Endothelial cell of umbilical vein (primary cell): Measurements from ENCODE around the gene ADARB2. TPM values are rescaled to one million over a fixed set of nuclear protein-coding genes. Genes with fewer than 3 reads are reported as not detected.

Experiments
- BruUV-seq: library from RNA; stranded (reverse); fragments of 400-500 nt; replicated peaks from 2 replicates; lab custom pipeline; 2021; lab: Mats Ljungman, UMichigan
- CTCF ChIA-PET: fragments of 300-600, 350-600 bp; sonication (Branson Sonifier 250); formaldehyde crosslinking; loops from one replicate; lab custom pipeline; 2021; ENCODE audit warnings: antibody characterized with exemption, inconsistent platforms; lab: Charles Lee
- POLR2A ChIA-PET: fragments of 300-600, 350-600 bp; sonication (Branson Sonifier 250); formaldehyde crosslinking; loops from one replicate; lab custom pipeline; 2021; ENCODE audit warnings: antibody characterized with exemption, inconsistent platforms; lab: Charles Lee
- DNase-seq: peaks from one replicate; pipeline ENCODE4 v3.0.0-alpha.2; 2011; ENCODE audit warnings: low read depth, low spot score
- FAIRE-seq: peaks from 2 replicates; lab custom pipeline; 2011; peaks lifted over from hg19 to GRCh38; lab: Jason Lieb, UNC
- H2AFZ ChIP-seq: 2 replicates; pipeline ENCODE4 v1.6.0; 2012; ENCODE audit warnings: low read depth, low read length, control low read depth, inconsistent platforms
- H3K27ac ChIP-seq: 2 replicates; pipeline ENCODE4 v1.5.1; 2011; ENCODE audit warnings: low read depth, mild to moderate bottlenecking, control low read depth, low read length, moderate library complexity; ENCODE audit not compliant: insufficient read depth
- H3K27me3 ChIP-seq, 2 experiments: 2 replicates each; pipeline versions ENCODE4 v1.6.0 to v1.6.1; 2011; ENCODE audit warnings: low read length in 2 of 2, mixed read lengths in 1 of 2; ENCODE audit not compliant: control insufficient read depth in 2 of 2, insufficient read depth in 2 of 2
- H3K36me3 ChIP-seq, 2 experiments: 2 replicates in 1 of 2; 3 replicates in 1 of 2; pipeline ENCODE4 v1.5.1; 2011; ENCODE audit warnings: low read length in 2 of 2, mild to moderate bottlenecking in 1 of 2, moderate library complexity in 1 of 2; ENCODE audit not compliant: control insufficient read depth in 2 of 2, insufficient read depth in 2 of 2; ENCODE audit errors: extremely low read depth in 1 of 2
- H3K4me1 ChIP-seq: 3 replicates; pipeline ENCODE4 v1.5.1; 2011; ENCODE audit warnings: mild to moderate bottlenecking, low read length; ENCODE audit not compliant: control insufficient read depth, insufficient read depth; ENCODE audit errors: extremely low read depth
- H3K4me2 ChIP-seq: 2 replicates; pipeline ENCODE4 v1.6.1; 2011; ENCODE audit warnings: low read length, control low read depth, mixed read lengths; ENCODE audit not compliant: insufficient read depth
- H3K4me3 ChIP-seq, 3 experiments: fragments of 200-600 bp in 1 of 3; sonication (generic), shearing (Covaris generic) in 1 of 3; replicated peaks in 1 of 3; 2 replicates each; pipeline ENCODE4 v1.5.1; 2011 to 2016; ENCODE audit warnings: control low read depth in 3 of 3, low read length in 3 of 3, mild to moderate bottlenecking in 2 of 3, inconsistent platforms in 1 of 3, low read depth in 1 of 3, moderate library complexity in 1 of 3; ENCODE audit not compliant: insufficient read depth in 1 of 3
- H3K79me2 ChIP-seq: 2 replicates; pipeline ENCODE4 v1.6.0; 2012; ENCODE audit warnings: low read length, inconsistent platforms; ENCODE audit not compliant: control insufficient read depth, insufficient read depth
- H3K9ac ChIP-seq: replicated peaks from 2 replicates; pipeline ENCODE3; 2011; ENCODE audit warnings: low read length, control low read depth; ENCODE audit not compliant: insufficient read depth; ENCODE audit errors: extremely low read depth
- H3K9me1 ChIP-seq: replicated peaks from 3 replicates; pipeline ENCODE4 v1.6.0; 2011; ENCODE audit warnings: mild to moderate bottlenecking, low read length; ENCODE audit not compliant: control insufficient read depth, insufficient read depth; ENCODE audit errors: extremely low read depth
- H3K9me3 ChIP-seq: replicated peaks from 2 replicates; pipeline ENCODE4 v1.5.1; 2012; ENCODE audit warnings: low read length, inconsistent platforms; ENCODE audit not compliant: control insufficient read depth, insufficient read depth
- H4K20me1 ChIP-seq: replicated peaks from 2 replicates; pipeline ENCODE3; 2011; ENCODE audit warnings: mild to moderate bottlenecking, low read length; ENCODE audit not compliant: control insufficient read depth, insufficient read depth; ENCODE audit errors: extremely low read depth
- EZH2 ChIP-seq: IDR thresholded peaks from 2 replicates; pipeline ENCODE4 v1.6.1; 2012; ENCODE audit warnings: borderline replicate concordance, low read depth, mild to moderate bottlenecking, moderate library complexity, low read length, inconsistent platforms; ENCODE audit not compliant: severe bottlenecking
- FOS ChIP-seq: IDR thresholded peaks from 2 replicates; pipeline ENCODE4 v1.6.1; 2011; ENCODE audit warnings: mild to moderate bottlenecking, low read length, moderate library complexity, borderline replicate concordance; ENCODE audit not compliant: insufficient read depth
- GATA2 ChIP-seq: IDR thresholded peaks from 2 replicates; pipeline ENCODE4 v1.7.0; 2011; ENCODE audit warnings: low read depth, mild to moderate bottlenecking, moderate library complexity, mixed read lengths, low read length; ENCODE audit not compliant: insufficient read length, insufficient read depth
- JUN ChIP-seq: IDR thresholded peaks from 2 replicates; pipeline ENCODE4 v1.6.1; 2011; ENCODE audit warnings: borderline replicate concordance, low read depth; ENCODE audit not compliant: insufficient read length, insufficient read depth
- MAX ChIP-seq: IDR thresholded peaks from 2 replicates; pipeline ENCODE4 v1.6.1; 2011; ENCODE audit not compliant: insufficient read depth, insufficient read length
- MYC ChIP-seq: IDR thresholded peaks from one replicate; pipeline ENCODE4 v1.6.1; 2011; ENCODE audit warnings: mild to moderate bottlenecking, low read depth, low read length
- POLR2A ChIP-seq: IDR thresholded peaks from 2 replicates; pipeline ENCODE4 v1.6.1; 2012; ENCODE audit warnings: low read depth, mild to moderate bottlenecking, control low read depth, low read length
- POLR2AphosphoS5 ChIP-seq: IDR thresholded peaks from 2 replicates; pipeline ENCODE4 v1.6.1; 2012; ENCODE audit warnings: low read depth, mild to moderate bottlenecking, control low read depth, low read length, moderate library complexity; ENCODE audit not compliant: insufficient read depth
- dilution Hi-C: fragments of 300-500 bp; cut with MboI; formaldehyde crosslinking; loops from one replicate; pipeline ENCODE4 v1.15.0; 2019; ENCODE audit warnings: low sequenced_read_pairs; ENCODE audit not compliant: extremely low pct_ligation_motif_present
- intact Hi-C: fragments of 100-400 bp; cut with micrococcal nuclease; formaldehyde crosslinking; loops from one replicate; pipeline ENCODE4 v1.10.0; 2022
- polyA plus RNA-seq, 4 experiments: library from polyadenylated mRNA; depleted of rRNA in 3 of 4; stranded (reverse) in 3 of 4; unstranded in 1 of 4; fragments of >200 nt; gene quantifications; 2 replicates each; pipeline versions ENCODE4 v1.2.1 to v1.2.3, GENCODE V29; 2011 to 2012; ENCODE audit warnings: missing spikeins in 1 of 4
- total RNA-seq: library from RNA; stranded (reverse); gene quantifications from 2 replicates; pipeline ENCODE4 v1.2.3, GENCODE V29; 2021
- TF ChIP-seq, protein P1 (sequence below), 2 donors: IDR thresholded peaks; 1 replicate in 1 of 2; 2 replicates in 1 of 2; pipeline ENCODE4 v1.5.1; 2011; ENCODE audit warnings: low read length in 2 of 2, mild to moderate bottlenecking in 2 of 2, moderate library complexity in 2 of 2, control low read depth in 1 of 2, inconsistent platforms in 1 of 2, low read depth in 1 of 2; ENCODE audit not compliant: insufficient read depth in 1 of 2; ENCODE audit errors: extremely low read depth in 1 of 2

The ADARB2 gene
- total and polyA plus RNA-seq, 2 donors (not counting 3 experiments of a cell fraction or from before 2014, with no cell fraction given), result not detected

DNA sequence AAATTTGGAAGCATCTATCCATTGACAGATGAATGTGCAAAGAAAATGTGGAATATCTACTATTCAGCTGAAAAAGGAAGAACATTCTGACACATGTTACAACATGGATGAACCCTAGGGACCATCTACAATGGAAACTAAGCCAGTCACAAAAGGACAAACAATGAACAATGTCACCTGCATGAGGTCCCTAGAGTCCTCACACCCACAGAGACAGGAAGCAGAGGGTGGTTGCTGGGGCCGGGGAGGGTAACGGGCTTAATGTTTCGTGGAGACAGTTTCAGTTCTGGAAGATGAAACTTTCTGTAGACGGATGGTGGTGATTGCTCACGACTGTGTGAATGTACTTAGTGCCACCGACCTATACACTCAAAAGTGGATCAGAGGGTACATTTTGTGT is 282.9 kb downstream of the ADARB2 start:
- Histone ChIP-seq H3K79me2 (no peaks in the 10 kb centered on the region), H3K27ac (no peak overlapping the region), H3K4me1 (no peaks in the 10 kb centered on the region), H3K4me3 (no peak overlapping the region), H3K36me3 (no peaks in the 10 kb centered on the region), H4K20me1 (no peaks in the 10 kb centered on the region), H3K27me3 (no peaks in the 10 kb centered on the region), H3K4me2 (no peak overlapping the region), H3K9me3 (peaks cover 5% of the 10 kb centered on the region), H2AFZ (no peak overlapping the region), H3K9me1 (no peaks in the 10 kb centered on the region), H3K9ac (no peak overlapping the region)
- FAIRE-seq (no peak), DNase-seq (no peak)
- BruUV-seq, result no TSS peak
- no peak for TF ChIP-seq FOS
- TF ChIP-seq, protein P1, sequence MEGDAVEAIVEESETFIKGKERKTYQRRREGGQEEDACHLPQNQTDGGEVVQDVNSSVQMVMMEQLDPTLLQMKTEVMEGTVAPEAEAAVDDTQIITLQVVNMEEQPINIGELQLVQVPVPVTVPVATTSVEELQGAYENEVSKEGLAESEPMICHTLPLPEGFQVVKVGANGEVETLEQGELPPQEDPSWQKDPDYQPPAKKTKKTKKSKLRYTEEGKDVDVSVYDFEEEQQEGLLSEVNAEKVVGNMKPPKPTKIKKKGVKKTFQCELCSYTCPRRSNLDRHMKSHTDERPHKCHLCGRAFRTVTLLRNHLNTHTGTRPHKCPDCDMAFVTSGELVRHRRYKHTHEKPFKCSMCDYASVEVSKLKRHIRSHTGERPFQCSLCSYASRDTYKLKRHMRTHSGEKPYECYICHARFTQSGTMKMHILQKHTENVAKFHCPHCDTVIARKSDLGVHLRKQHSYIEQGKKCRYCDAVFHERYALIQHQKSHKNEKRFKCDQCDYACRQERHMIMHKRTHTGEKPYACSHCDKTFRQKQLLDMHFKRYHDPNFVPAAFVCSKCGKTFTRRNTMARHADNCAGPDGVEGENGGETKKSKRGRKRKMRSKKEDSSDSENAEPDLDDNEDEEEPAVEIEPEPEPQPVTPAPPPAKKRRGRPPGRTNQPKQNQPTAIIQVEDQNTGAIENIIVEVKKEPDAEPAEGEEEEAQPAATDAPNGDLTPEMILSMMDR (IDR thresholded peaks at IDR 0.05; ENCODE audit: extremely low read depth in 1 of 2, insufficient read depth in 1 of 2, low read depth in 1 of 2, low read length in 2 of 2), result no peak
- no peak for TF ChIP-seq POLR2AphosphoS5
- CTCF ChIA-PET, result no interaction called here
- POLR2A ChIA-PET, result no interaction called here
- dilution Hi-C loops (no loop called here), intact Hi-C loops (no loop called here)

DNA sequence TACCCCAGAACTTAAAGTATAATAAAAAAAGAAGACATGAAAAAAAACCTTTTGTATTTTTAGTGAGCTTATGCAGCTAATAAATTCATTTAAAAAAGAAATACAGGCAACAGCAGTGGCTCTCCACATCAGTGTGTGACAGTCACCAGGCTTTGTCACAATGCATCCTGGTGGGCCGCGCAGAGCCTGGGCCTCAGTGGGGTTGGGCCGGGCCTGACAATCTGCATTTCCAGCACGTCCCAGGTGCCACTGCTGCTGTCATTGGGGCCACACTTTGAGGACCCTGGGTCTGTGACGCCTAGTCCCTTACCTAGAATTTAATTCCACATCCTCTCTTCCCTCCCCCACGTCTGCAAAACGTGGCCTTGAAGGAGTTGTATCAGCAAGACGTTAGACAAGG is 284.5 kb downstream of the ADARB2 start:
- DNase-seq (no peak), FAIRE-seq (no peak)
- Histone ChIP-seq H3K27ac (no peak overlapping the region), H3K9me1 (no peaks in the 10 kb centered on the region), H3K9me3 (peaks cover 5% of the 10 kb centered on the region), H3K4me2 (no peak overlapping the region), H3K79me2 (no peaks in the 10 kb centered on the region), H3K27me3 (no peaks in the 10 kb centered on the region), H3K36me3 (no peaks in the 10 kb centered on the region), H2AFZ (no peak overlapping the region), H3K4me3 (no peak overlapping the region), H3K4me1 (no peaks in the 10 kb centered on the region), H3K9ac (no peak overlapping the region), H4K20me1 (no peaks in the 10 kb centered on the region)
- intact Hi-C loops (no loop called here), dilution Hi-C loops (no loop called here)
- ChIA-PET POLR2A (no interaction called here), CTCF (no interaction called here)
- BruUV-seq, result no TSS peak
- TF ChIP-seq MYC (no peak), FOS (no peak), POLR2A (no peak), POLR2AphosphoS5 (no peak), GATA2 (no peak), MAX (no peak), EZH2 (no peak), JUN (no peak)
- TF ChIP-seq, protein P1 (IDR thresholded peaks at IDR 0.05; ENCODE audit: extremely low read depth in 1 of 2, insufficient read depth in 1 of 2, low read depth in 1 of 2, low read length in 2 of 2), result no peak
